GM10266 (cell line): ENCODE measurements around the gene SEC14L5.
"Not testable (repeated sequence)": the region's sequence is repeated elsewhere in the genome, so short reads cannot be mapped to it uniquely, and the experiment has no call there.

Experiments used
- DNase-seq: peaks from one replicate; pipeline ENCODE4 v3.0.0; 2012; ENCODE audit errors: extremely low spot score
- CTCF ChIP-seq: IDR thresholded peaks from 2 replicates; pipeline ENCODE4 v1.5.1; 2012; ENCODE audit warnings: mild to moderate bottlenecking, low read depth; ENCODE audit not compliant: control insufficient read depth, insufficient read depth; ENCODE audit errors: missing control alignments

The SEC14L5 gene

GRCh38 chr16:4944333-4945281, 13.5 kb upstream of the SEC14L5 start:
- DNase-seq, result no peak
- no peak for TF ChIP-seq CTCF

- no peak for TF ChIP-seq CTCF
Observed at GRCh38 chr16:4945560-4946502, 12.3 kb upstream of the SEC14L5 start.

GRCh38 chr16:4946917-4947316, 11.2 kb upstream of the SEC14L5 start:
- no peak for TF ChIP-seq CTCF
- DNase-seq, result no peak

More at GRCh38 chr16:4945560-4946502, 12.3 kb upstream of the SEC14L5 start:
- no peak for DNase-seq

- TF ChIP-seq CTCF, result no peak
- no peak for DNase-seq
Observed at GRCh38 chr16:4947722-4948503, 10.2 kb upstream of the SEC14L5 start.

- no peak for TF ChIP-seq CTCF
Observed at GRCh38 chr16:4948903-4949766, 9.0 kb upstream of the SEC14L5 start.

GRCh38 chr16:4949986-4950385, 8.1 kb upstream of the SEC14L5 start:
- DNase-seq, result no peak
- no peak for TF ChIP-seq CTCF

More at GRCh38 chr16:4948903-4949766, 9.0 kb upstream of the SEC14L5 start:
- DNase-seq, result no peak

GRCh38 chr16:4951583-4951982, 6.5 kb upstream of the SEC14L5 start:
- DNase-seq, result not testable (repeated sequence)
